ENCODE results near the gene LYPD1. TPM values are rescaled to one million over a fixed set of nuclear protein-coding genes. Genes with fewer than 3 reads are reported as not detected.

The LYPD1 gene
- polyA plus RNA-seq, 1 of the 3 experiments (the other 2 are of a cell fraction) = 5.4 TPM

- Histone ChIP-seq H3F3A (replicated peaks; ENCODE audit: insufficient read depth) (peaks cover 7% of the 10 kb centered on the region), H3K27ac (ENCODE audit: low read depth in 2 of 2, low read length in 1 of 2) (no peak overlapping the region), H3K9me2 (no peaks in the 10 kb centered on the region), H3K9ac (no peak overlapping the region), H3K79me2 (ENCODE audit: insufficient read depth) (0 out of 2 replicates have a peak, but pooled peaks cover 8% of the 10 kb centered on the region), H3K9me3 (no peaks in the 10 kb centered on the region), H3K4me1 (ENCODE audit: control insufficient read depth in 1 of 2, insufficient read depth in 2 of 2, low read depth in 1 of 2, low read length in 1 of 2) (no peaks in the 10 kb centered on the region; a peak in 1 of 4 replicates), H3K4me2 (no peak overlapping the region), H3K27me3 (ENCODE audit: insufficient read depth) (no peaks in the 10 kb centered on the region), H2AFZ (ENCODE audit: low read depth) (no peak overlapping the region), H3K36me3 (replicated peaks in 1 of 2; ENCODE audit: control insufficient read depth in 1 of 2, insufficient read depth in 2 of 2, low read length in 1 of 2) (no peaks in the 10 kb centered on the region), H4K20me1 (ENCODE audit: insufficient read depth) (no peaks in the 10 kb centered on the region), H3K4me3 (ENCODE audit: low read depth in 2 of 2, low read length in 1 of 2) (no peak overlapping the region)
- DNase-seq = peak; percentile 69
- CTCF ChIA-PET = interaction anchor here (0.6 to 4.2 kb wide), 44 partner anchors 8 to 1195 kb away, joined by 3 to 62 read pairs (median 4); partner anchors contain the start of gene LYPD1
- WGBS (ENCODE audit: low lambda C conversion rate) = 64% methylated on average over 10 of the region's 12 CpGs
- POLR2A ChIA-PET = no interaction called here
- no peak for TF ChIP-seq JUND (IDR thresholded peaks at IDR 0.05)
- no peak for TF ChIP-seq FOXM1 (IDR thresholded peaks at IDR 0.05; ENCODE audit: low read depth)
- TF ChIP-seq NFIC (IDR thresholded peaks at IDR 0.05; ENCODE audit: borderline replicate concordance) = no peak
- TF ChIP-seq SMC3 (IDR thresholded peaks at IDR 0.05; ENCODE audit: low read depth, low read length) = peak; percentile 79
- TF ChIP-seq, protein P1, sequence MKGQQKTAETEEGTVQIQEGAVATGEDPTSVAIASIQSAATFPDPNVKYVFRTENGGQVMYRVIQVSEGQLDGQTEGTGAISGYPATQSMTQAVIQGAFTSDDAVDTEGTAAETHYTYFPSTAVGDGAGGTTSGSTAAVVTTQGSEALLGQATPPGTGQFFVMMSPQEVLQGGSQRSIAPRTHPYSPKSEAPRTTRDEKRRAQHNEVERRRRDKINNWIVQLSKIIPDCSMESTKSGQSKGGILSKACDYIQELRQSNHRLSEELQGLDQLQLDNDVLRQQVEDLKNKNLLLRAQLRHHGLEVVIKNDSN (IDR thresholded peaks at IDR 0.05; ENCODE audit: borderline replicate concordance, low read depth) = no peak
- TF ChIP-seq, protein P2, sequence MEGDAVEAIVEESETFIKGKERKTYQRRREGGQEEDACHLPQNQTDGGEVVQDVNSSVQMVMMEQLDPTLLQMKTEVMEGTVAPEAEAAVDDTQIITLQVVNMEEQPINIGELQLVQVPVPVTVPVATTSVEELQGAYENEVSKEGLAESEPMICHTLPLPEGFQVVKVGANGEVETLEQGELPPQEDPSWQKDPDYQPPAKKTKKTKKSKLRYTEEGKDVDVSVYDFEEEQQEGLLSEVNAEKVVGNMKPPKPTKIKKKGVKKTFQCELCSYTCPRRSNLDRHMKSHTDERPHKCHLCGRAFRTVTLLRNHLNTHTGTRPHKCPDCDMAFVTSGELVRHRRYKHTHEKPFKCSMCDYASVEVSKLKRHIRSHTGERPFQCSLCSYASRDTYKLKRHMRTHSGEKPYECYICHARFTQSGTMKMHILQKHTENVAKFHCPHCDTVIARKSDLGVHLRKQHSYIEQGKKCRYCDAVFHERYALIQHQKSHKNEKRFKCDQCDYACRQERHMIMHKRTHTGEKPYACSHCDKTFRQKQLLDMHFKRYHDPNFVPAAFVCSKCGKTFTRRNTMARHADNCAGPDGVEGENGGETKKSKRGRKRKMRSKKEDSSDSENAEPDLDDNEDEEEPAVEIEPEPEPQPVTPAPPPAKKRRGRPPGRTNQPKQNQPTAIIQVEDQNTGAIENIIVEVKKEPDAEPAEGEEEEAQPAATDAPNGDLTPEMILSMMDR (IDR thresholded peaks at IDR 0.05) = peak; percentile 81
- peak; percentile 70 for TF ChIP-seq RAD21 (IDR thresholded peaks at IDR 0.05; ENCODE audit: low read length)
- TF ChIP-seq, protein P3, sequence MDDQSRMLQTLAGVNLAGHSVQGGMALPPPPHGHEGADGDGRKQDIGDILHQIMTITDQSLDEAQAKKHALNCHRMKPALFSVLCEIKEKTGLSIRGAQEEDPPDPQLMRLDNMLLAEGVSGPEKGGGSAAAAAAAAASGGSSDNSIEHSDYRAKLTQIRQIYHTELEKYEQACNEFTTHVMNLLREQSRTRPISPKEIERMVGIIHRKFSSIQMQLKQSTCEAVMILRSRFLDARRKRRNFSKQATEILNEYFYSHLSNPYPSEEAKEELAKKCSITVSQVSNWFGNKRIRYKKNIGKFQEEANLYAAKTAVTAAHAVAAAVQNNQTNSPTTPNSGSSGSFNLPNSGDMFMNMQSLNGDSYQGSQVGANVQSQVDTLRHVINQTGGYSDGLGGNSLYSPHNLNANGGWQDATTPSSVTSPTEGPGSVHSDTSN (IDR thresholded peaks at IDR 0.05) = no peak
These were observed 18.6 kb downstream of the LYPD1 start for GRCh38 chr2:132651115-132652045.

DNA sequence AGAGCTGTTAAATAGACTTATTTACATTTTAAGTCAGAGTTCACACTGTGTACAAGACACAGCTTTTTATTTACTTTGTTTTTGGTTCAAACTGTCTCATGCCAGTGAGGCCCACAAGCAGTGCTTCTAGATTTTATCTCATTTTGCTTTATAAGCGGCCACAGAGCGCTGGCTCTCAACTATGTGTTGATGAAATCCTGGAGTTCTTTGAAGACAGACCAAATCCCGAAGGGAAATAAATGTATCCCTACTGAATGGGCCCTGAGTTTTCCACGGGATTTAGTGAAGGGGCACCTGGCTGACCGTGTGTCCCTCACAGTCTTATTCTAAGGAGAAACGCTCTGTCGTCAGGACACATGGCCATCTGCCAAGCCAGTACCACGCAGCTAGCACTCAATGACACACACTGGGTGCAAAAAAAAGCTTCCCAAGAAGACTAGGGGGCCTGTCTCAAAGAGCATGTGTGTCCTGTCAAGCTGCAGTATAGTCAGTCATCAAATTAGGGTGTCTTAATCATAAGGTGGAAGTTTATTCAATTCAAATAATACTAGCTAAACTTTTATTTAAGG lies 23.4 kb downstream of the LYPD1 start:
- DNase-seq = peak; percentile 17
- 56% methylated on average over 8 of the region's 8 CpGs for WGBS (ENCODE audit: low lambda C conversion rate)
- Histone ChIP-seq H3K4me3 (ENCODE audit: low read depth in 2 of 2, low read length in 1 of 2) (no peak overlapping the region), H3K4me2 (no peak overlapping the region), H3K9me2 (no peaks in the 10 kb centered on the region), H3K27ac (ENCODE audit: low read depth in 2 of 2, low read length in 1 of 2) (no peak overlapping the region), H3K36me3 (replicated peaks in 1 of 2; ENCODE audit: control insufficient read depth in 1 of 2, insufficient read depth in 2 of 2, low read length in 1 of 2) (no peaks in the 10 kb centered on the region), H3K9ac (no peak overlapping the region), H3K9me3 (no peaks in the 10 kb centered on the region), H3K79me2 (ENCODE audit: insufficient read depth) (0 out of 2 replicates have a peak, but pooled peaks cover 8% of the 10 kb centered on the region), H3F3A (replicated peaks; ENCODE audit: insufficient read depth) (peaks cover 7% of the 10 kb centered on the region), H2AFZ (ENCODE audit: low read depth) (no peak overlapping the region), H4K20me1 (ENCODE audit: insufficient read depth) (no peaks in the 10 kb centered on the region), H3K27me3 (ENCODE audit: insufficient read depth) (no peaks in the 10 kb centered on the region), H3K4me1 (ENCODE audit: control insufficient read depth in 1 of 2, insufficient read depth in 2 of 2, low read depth in 1 of 2, low read length in 1 of 2) (no peaks in the 10 kb centered on the region; a peak in 1 of 4 replicates)
- TF ChIP-seq REST (IDR thresholded peaks at IDR 0.05; ENCODE audit: low read depth, low read length) (no peak), JUND (IDR thresholded peaks at IDR 0.05) (no peak)
- ChIA-PET CTCF (interaction anchor here (0.7 to 1.2 kb wide), 6 partner anchors 23 to 527 kb away, joined by 3 to 5 read pairs (median 4); no protein-coding TSS in a partner anchor), POLR2A (no interaction called here)
